ENCODE data around the gene SLC6A11. TPM values are rescaled to one million over a fixed set of nuclear protein-coding genes. Genes with fewer than 3 reads are reported as not detected.

The SLC6A11 gene
- total and polyA plus RNA-seq, 2 of the 13 experiments (the other 11 are each of a cell fraction or from before 2014, with no cell fraction given), result 17.9 to 34.5 TPM

DNA sequence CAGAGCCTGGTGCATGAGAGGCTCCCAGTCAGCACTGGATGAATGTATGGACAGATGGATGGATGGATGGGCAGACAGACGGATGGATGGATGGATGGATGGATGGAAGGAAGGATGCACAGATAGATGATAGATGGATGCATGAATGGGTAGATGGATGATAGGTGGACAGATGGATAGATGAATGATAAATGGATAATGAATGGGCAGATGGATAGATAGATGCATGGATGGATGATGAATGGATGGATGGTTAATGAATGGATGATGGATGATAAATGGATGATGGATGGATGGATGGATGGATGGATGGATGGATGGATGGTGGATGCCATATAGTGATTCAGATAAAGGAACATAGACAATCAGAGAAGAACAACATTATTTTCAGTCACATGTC is 71.0 kb downstream of the SLC6A11 start:
- no peaks in the 10 kb centered on the region for H3K79me2 ChIP-seq (ENCODE audit: insufficient read depth, low read length)
- H2AFZ ChIP-seq (ENCODE audit: low read length), result no peak overlapping the region
- no TSS peak for BruUV-seq (replicated peaks)
- no peak overlapping the region for H3K27ac ChIP-seq (ENCODE audit: extremely low read length, insufficient read depth, low read length)
- CTCF ChIA-PET (ENCODE audit: low intra/inter-chr PET ratio, low total read pairs), result no interaction called here
- no peaks in the 10 kb centered on the region for H3K4me1 ChIP-seq (ENCODE audit: insufficient read depth, low read length)
- peaks cover 2 to 17% of the 10 kb centered on the region in 2 experiments; a peak in 4 of 5 replicates for H3K36me3 ChIP-seq (replicated peaks in 1 of 2; ENCODE audit: control insufficient read depth in 1 of 2, insufficient read depth in 2 of 2, low read length in 2 of 2)
- H3K4me3 ChIP-seq (replicated peaks in 1 of 3; ENCODE audit: insufficient read depth in 1 of 3, low read depth in 2 of 3, low read length in 3 of 3), result no peak overlapping the region
- H3K4me2 ChIP-seq (ENCODE audit: low read depth, low read length), result no peak overlapping the region
- ATAC-seq (no peak), FAIRE-seq (no peak), DNase-seq (ENCODE audit: low spot score) (no peak)
- H3K27me3 ChIP-seq (ENCODE audit: control insufficient read depth in 1 of 2, insufficient read depth in 2 of 2, low read length in 2 of 2), result no peaks in the 10 kb centered on the region
- no peaks in the 10 kb centered on the region for H4K20me1 ChIP-seq (ENCODE audit: insufficient read depth, low read length)
- intact Hi-C loops (cut with micrococcal nuclease; ENCODE audit: unreplicated experiment), result no loop called here
- no peak for TF ChIP-seq ZNF333 (CRISPR knock-in tag; IDR thresholded peaks at IDR 0.05; ENCODE audit: borderline replicate concordance)
- TF ChIP-seq KLF16 (CRISPR knock-in tag; IDR thresholded peaks at IDR 0.05), result no peak
- TF ChIP-seq ELF1 (CRISPR knock-in tag; IDR thresholded peaks at IDR 0.05), result no peak
- no peak for TF ChIP-seq ZNF44 (CRISPR knock-in tag; IDR thresholded peaks at IDR 0.05)
- TF ChIP-seq, protein P1, sequence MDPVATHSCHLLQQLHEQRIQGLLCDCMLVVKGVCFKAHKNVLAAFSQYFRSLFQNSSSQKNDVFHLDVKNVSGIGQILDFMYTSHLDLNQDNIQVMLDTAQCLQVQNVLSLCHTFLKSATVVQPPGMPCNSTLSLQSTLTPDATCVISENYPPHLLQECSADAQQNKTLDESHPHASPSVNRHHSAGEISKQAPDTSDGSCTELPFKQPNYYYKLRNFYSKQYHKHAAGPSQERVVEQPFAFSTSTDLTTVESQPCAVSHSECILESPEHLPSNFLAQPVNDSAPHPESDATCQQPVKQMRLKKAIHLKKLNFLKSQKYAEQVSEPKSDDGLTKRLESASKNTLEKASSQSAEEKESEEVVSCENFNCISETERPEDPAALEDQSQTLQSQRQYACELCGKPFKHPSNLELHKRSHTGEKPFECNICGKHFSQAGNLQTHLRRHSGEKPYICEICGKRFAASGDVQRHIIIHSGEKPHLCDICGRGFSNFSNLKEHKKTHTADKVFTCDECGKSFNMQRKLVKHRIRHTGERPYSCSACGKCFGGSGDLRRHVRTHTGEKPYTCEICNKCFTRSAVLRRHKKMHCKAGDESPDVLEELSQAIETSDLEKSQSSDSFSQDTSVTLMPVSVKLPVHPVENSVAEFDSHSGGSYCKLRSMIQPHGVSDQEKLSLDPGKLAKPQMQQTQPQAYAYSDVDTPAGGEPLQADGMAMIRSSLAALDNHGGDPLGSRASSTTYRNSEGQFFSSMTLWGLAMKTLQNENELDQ (CRISPR knock-in tag; IDR thresholded peaks at IDR 0.05; ENCODE audit: borderline replicate concordance), result no peak
- no peak for TF ChIP-seq ATF2 (CRISPR knock-in tag; IDR thresholded peaks at IDR 0.05)
- no peak for TF ChIP-seq TBL1XR1 (IDR thresholded peaks at IDR 0.05; ENCODE audit: borderline replicate concordance, low read length, partially characterized antibody)
- TF ChIP-seq NBN (conservative IDR thresholded peaks at IDR 0.05), result no peak
- TF ChIP-seq SAP130 (CRISPR knock-in tag; IDR thresholded peaks at IDR 0.05; ENCODE audit: low read depth), result no peak
- POLR2A ChIA-PET, result no interaction called here
- WGBS (ENCODE audit: low lambda C conversion rate), result 51% methylated on average over 1 of the region's 1 CpG
- in situ Hi-C loops (cut with HindIII; ENCODE audit: extremely low pct_ligation_motif_present, low pct_unique_long_range_greater_than_20kb), result no loop called here
- peaks cover 17% of the 10 kb centered on the region for H3K9me3 ChIP-seq (ENCODE audit: low read length)
- no peak overlapping the region for H3K9ac ChIP-seq (ENCODE audit: insufficient read depth, low read depth, low read length)

Measured in HepG2 (cell line).